Astrocyte of the cerebellum (primary cell): ENCODE results near the gene INPP5A.

Source experiments
- DNase-seq: peaks from one replicate; pipeline ENCODE4 v3.0.0-alpha.2; 2011; ENCODE audit warnings: low read depth
- H3K4me3 ChIP-seq: 2 replicates; pipeline ENCODE4 v1.5.1; 2011; ENCODE audit warnings: mild to moderate bottlenecking, low read depth, low read length, moderate library complexity
- in situ Hi-C: cut with HindIII; loops from 2 replicates; pipeline ENCODE4 v1.10.0; 2017; ENCODE audit warnings: low sequenced_read_pairs
- TF ChIP-seq, protein P1 (sequence below): IDR thresholded peaks from 2 replicates; pipeline ENCODE4 v1.5.1; 2012; ENCODE audit warnings: low read length, low read depth, moderate library complexity, mild to moderate bottlenecking; ENCODE audit errors: missing control alignments

Gene INPP5A

DNA sequence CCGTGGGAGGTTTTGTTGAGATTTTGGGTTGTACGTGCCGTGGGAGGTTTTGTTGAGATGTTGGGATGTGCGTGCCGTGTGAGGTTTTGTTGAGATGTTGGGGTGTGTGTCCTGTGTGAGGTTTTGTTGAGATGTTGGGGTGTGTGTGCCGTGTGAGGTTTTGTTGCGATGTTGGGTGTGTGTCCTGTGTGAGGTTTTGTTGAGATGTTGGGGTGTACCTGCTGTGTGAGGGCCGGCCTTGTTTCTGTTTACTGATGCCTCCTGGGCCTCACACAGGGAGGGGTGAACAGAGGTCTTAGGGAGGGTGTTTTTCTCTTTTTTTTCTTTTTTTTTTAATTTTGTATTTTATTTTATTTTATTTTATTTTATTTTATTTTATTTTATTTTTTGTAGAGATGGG, 36.7 kb downstream of the INPP5A start:
- TF ChIP-seq, protein P1, sequence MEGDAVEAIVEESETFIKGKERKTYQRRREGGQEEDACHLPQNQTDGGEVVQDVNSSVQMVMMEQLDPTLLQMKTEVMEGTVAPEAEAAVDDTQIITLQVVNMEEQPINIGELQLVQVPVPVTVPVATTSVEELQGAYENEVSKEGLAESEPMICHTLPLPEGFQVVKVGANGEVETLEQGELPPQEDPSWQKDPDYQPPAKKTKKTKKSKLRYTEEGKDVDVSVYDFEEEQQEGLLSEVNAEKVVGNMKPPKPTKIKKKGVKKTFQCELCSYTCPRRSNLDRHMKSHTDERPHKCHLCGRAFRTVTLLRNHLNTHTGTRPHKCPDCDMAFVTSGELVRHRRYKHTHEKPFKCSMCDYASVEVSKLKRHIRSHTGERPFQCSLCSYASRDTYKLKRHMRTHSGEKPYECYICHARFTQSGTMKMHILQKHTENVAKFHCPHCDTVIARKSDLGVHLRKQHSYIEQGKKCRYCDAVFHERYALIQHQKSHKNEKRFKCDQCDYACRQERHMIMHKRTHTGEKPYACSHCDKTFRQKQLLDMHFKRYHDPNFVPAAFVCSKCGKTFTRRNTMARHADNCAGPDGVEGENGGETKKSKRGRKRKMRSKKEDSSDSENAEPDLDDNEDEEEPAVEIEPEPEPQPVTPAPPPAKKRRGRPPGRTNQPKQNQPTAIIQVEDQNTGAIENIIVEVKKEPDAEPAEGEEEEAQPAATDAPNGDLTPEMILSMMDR, result no peak
- in situ Hi-C loops, result no loop called here
- H3K4me3 ChIP-seq, result no peak overlapping the region
- no peak for DNase-seq

DNA sequence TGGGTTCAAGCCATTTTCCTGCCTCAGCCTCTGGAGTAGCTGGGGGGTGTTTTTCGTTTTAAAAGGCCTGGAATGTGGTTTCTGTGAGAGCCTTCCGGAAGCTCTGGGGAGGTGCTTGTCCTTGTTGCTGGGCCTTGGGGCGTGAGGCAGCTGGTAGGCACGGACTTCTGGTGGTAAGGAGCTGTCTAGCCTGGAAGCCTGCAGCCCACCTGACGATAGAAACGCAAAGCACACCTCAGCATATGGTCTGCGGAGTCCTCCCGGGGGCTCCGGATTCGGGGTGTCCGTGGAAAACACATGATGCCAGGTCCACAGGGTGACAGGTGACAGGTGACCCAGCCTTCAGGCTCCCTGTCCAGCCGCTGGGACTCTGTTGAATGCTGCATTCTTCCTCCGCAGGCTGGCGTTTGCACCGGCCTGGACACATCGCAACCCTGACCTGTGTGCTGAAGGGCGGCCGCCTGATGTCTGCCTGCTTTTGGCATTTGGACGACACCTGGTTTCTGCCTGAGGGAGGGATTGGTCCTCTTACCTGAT, 37.3 kb downstream of the INPP5A start:
- TF ChIP-seq, protein P1, result no peak
- DNase-seq, result peak; percentile 76
- in situ Hi-C loops, result no loop called here
- H3K4me3 ChIP-seq, result no peak overlapping the region

DNA sequence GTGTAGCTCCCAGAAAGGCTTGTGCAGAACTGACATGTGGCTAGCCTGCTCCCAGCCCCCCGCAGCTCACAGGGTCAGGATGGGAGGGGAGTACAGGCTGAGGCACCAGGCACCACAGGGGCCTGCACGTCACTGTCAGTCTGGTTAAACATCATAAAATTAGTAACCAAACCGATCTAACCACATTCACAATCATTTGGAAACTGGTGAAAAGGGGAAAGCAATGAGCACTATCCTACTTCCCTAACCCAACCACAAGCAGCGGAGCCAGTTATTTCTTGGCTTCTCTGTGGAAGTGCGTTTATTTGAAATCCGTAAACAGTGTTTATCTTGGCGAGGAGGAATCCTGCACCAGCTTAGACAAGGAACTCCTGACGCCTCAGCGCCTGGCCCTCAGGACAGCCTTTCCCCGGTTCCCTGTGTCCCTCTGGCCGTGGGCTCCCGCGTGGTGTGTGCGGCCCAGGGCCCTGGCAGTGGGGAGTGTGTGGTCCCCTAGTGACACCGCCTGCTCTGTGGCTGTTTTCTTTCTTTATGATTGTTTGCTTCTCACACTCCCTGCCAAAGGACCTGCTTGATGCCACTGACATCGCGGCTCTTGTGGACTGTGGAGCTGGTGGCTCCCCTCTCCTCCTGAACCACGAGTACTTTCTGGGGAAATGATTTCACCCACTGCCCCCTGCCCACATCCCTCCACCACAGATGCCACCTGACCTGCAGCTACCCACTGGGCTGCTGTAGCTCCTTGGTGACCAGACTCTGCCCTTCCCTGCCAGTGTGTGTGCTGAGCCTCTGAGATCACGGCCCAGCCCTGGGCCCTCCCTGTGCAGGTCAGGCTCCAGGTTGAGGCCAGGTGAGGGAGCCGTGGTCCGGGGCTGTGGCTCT, 38.0 kb downstream of the INPP5A start:
- TF ChIP-seq, protein P1, result no peak
- in situ Hi-C loops, result no loop called here
- DNase-seq, result peak; percentile 99
- no peak overlapping the region for H3K4me3 ChIP-seq

DNA sequence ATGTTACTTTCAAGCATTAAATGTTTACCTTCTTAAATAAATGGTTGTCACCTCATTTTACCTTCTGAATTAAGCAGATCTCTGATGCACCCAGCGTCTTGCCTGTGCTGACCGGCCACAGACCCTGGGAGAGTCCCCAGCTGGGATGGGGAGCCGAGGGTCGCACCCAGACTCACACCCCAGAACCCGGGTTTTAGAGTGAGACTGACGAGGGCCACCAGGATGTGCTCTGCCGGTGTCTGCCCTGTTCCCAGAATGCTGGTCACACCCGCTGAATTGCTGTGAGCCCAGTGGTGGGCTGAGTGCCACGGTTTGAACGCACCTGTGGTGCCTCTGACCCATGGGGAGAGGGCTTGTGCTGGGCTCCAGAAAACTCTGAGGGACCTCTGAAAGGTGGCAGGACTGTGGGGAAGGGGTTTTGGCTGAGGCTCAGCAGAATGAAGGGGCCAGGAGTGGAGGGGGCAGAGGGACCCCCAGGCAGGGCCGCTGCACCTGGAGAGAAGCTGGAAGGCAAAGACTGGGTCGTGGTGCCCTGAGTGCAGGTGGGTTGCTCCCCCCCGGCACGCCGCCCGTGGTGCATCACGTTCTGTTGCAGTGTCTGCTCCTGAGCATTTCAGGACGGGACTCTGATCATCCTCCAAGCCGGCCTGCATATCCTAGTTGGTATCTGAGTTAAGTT, 39.2 kb downstream of the INPP5A start:
- H3K4me3 ChIP-seq, result no peak overlapping the region
- DNase-seq, result no peak
- TF ChIP-seq, protein P1, result no peak
- in situ Hi-C loops, result no loop called here

DNA sequence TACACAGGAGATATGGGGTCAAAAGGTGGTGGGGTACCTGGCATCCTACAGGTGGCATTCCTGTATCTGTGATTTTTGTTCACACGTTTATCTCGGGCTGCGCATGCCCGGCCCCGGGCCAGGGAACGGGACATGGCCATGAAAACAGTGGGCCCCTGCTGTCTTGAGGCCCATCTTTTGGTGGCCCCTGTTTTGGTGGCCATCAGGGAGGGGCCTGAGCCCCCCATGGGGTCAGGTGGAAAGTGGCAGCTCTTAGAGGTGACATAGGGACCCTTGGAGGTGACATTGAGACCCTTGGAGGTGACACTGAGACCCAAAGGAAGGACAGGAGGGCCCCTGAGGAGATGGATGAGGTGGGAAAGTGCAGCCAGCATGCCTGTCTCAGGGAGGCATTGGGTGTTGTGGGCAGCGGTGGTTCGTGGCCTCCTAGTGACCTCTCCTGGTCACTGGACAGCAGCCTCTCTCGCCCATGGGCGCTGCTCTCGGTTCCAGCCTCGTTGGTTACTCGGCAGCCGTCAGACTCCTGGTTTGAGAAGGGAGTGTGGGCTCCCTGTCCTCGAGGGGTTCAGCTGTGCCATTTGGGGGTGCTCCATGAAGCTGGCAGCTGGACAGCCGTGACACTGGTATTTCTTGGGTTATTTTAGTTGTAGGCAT, 39.9 kb downstream of the INPP5A start:
- in situ Hi-C loops, result no loop called here
- TF ChIP-seq, protein P1, result peak; percentile 10
- no peak for DNase-seq
- H3K4me3 ChIP-seq, result no peak overlapping the region

DNA sequence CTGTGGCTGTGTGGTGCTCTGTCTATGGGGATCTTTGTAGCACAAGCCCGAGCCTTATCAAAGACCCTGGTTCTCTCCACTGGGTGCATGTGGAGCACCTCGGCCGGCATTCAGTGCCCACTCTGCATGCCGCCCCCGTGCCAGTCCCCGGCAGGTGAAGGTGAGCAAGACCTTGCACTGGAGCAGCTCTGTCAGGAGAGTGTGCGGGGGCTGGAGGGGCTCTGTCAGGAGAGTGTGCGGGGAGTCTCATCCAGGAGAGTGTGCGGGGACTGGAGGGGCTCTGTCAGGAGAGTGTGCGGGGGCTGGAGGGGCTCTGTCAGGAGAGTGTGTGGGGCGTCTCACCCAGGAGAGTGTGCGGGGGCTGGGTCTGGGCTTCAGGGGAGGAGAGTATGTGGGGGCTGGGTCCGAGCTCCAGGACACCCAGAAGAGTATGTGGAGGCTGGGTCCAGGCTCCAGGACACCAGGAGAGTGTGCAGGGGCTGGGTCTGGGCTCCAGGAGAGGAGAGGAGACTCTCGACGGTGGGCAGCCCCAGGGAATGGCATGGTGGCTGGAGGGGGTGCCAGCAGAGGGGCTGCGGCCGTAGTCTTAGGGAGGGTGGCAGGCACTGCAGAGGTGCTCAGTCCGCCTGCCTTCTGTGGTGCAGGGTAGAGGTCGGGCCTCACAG, 40.8 kb downstream of the INPP5A start:
- DNase-seq, result no peak
- TF ChIP-seq, protein P1, result no peak
- no peak overlapping the region for H3K4me3 ChIP-seq
- in situ Hi-C loops, result no loop called here
